ENCODE results near the gene SERPING1.

Gene SERPING1

GRCh38 chr11:57597916-57598830 is 688 bp downstream of the SERPING1 start:
- DNase-seq = no peak

GRCh38 chr11:57598831-57599155 is 1.3 kb downstream of the SERPING1 start:
- DNase-seq = no peak

GRCh38 chr11:57599381-57599780 is 1.9 kb downstream of the SERPING1 start:
- no peak for DNase-seq

GRCh38 chr11:57601297-57601696 is 3.8 kb downstream of the SERPING1 start:
- no peak for DNase-seq

- DNase-seq = no peak
Measured at GRCh38 chr11:57604296-57605027, 7.0 kb downstream of the SERPING1 start.

GRCh38 chr11:57605028-57605420 is 7.5 kb downstream of the SERPING1 start:
- no peak for DNase-seq

GRCh38 chr11:57610170-57610569 is 12.7 kb downstream of the SERPING1 start:
- no peak for DNase-seq

- DNase-seq = no peak
Measured at GRCh38 chr11:57614234-57614772, 16.8 kb downstream of the SERPING1 start.

- DNase-seq = no peak
Measured at GRCh38 chr11:57615308-57615707, 17.8 kb downstream of the SERPING1 start.

GRCh38 chr11:57616595-57616994 is 19.1 kb downstream of the SERPING1 start:
- DNase-seq = no peak

GRCh38 chr11:57618438-57618837 is 21.0 kb downstream of the SERPING1 start:
- no peak for DNase-seq

GRCh38 chr11:57619331-57619730 is 21.8 kb downstream of the SERPING1 start:
- no peak for DNase-seq

GRCh38 chr11:57620467-57620866 is 23.0 kb downstream of the SERPING1 start:
- no peak for DNase-seq

GRCh38 chr11:57622263-57622662 is 24.8 kb downstream of the SERPING1 start:
- no peak for DNase-seq

- DNase-seq = no peak
Measured at GRCh38 chr11:57624864-57625263, 27.4 kb downstream of the SERPING1 start.

GRCh38 chr11:57626895-57627294 is 29.4 kb downstream of the SERPING1 start:
- no peak for DNase-seq

GRCh38 chr11:57630171-57630570 is 32.7 kb downstream of the SERPING1 start:
- no peak for DNase-seq

GRCh38 chr11:57632116-57632515 is 34.6 kb downstream of the SERPING1 start:
- DNase-seq = no peak

- no peak for DNase-seq
Measured at GRCh38 chr11:57633394-57634070, 36.0 kb downstream of the SERPING1 start.

- DNase-seq = no peak
Measured at GRCh38 chr11:57634311-57634710, 36.8 kb downstream of the SERPING1 start.

GRCh38 chr11:57635246-57635645 is 37.8 kb downstream of the SERPING1 start:
- DNase-seq = no peak

- no peak for DNase-seq
Measured at GRCh38 chr11:57637626-57638004, 40.1 kb downstream of the SERPING1 start.

- peak; percentile 16 for DNase-seq
Measured at GRCh38 chr11:57638005-57638781, 40.7 kb downstream of the SERPING1 start.

All from activated CD4-positive, alpha-beta T cell treated with anti-CD3 and anti-CD28 coated beads, Interleukin-2, Interleukin-6, amounts not matched to agents 100 ng/mL and 50 ng/mL, durations not matched to agents 16 hours and 8 hours (primary cell).